Left renal pelvis (tissue), 4 donors: ENCODE measurements around the gene PPP1R12A. TPM values are rescaled to one million over a fixed set of nuclear protein-coding genes. Genes with fewer than 3 reads are reported as not detected.

Source experiments
- DNase-seq, 4 donors: peaks; one replicate each; pipeline ENCODE4 v3.0.0-alpha.2; 2013; ENCODE audit warnings: low read depth in 4 of 4, low spot score in 3 of 4
- polyA plus RNA-seq, 4 donors: library from polyadenylated mRNA; unstranded; fragments of 120-200 nt; gene quantifications; one replicate each; pipeline ENCODE4 v1.2.1, GENCODE V29; 2013; ENCODE audit not compliant: insufficient read length in 4 of 4

Gene PPP1R12A
- polyA plus RNA-seq, 4 donors = 68.2 to 105 (median 99.0) TPM

DNA sequence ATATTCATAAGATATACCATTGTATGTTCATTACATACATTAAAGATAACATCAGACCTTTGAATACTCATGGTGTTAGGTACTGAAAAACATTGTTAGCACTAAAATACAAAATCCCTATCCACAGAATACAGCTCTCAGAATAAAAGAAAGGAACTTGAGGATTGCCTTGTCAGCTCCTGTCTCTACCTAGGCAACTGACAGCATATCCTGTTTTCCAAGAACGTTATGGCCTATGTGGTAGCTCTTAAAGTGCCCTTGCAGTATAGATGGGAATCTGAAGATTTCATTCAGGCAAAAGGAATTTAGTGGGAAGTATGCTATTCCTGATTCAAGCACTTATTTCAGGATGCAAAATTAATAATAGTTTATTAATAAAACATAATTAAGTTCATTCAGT lies 1.8 kb upstream of the PPP1R12A start:
- DNase-seq = no peak

DNA sequence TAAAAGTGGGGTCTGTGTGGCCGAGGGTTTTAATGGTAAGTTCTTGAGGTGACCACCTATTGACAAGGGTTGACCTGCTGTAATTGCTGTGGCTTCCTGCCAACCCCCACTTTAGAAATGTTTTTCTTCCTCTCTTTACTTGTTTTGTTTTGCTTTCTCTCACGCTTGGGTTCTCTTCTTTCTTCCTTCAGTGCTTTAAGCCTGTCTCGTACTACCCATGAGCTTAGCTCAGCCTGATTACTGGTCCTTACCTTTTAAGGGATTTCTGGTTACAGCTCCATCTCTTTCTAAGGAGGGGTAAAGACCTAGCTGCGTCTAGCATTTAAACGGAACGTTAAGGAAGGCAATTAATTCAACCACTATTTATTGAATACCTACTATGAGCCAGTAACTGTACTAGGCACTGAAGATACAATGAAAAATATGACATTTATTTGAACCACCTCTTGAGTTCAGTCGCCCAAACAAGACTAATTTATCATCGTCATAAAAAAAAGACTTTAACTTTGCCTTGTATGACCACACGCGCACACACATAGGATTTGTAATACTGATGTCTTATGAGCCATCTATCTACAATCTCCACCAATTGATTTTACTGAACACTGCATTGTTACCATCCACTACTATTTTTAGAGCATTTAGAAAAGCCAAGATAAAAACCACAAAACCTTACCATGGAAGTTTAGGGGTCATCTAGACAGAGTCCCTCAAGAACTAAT lies 888 bp upstream of the PPP1R12A start:
- peak in 1 of 4 donors; percentile 32 for DNase-seq

DNA sequence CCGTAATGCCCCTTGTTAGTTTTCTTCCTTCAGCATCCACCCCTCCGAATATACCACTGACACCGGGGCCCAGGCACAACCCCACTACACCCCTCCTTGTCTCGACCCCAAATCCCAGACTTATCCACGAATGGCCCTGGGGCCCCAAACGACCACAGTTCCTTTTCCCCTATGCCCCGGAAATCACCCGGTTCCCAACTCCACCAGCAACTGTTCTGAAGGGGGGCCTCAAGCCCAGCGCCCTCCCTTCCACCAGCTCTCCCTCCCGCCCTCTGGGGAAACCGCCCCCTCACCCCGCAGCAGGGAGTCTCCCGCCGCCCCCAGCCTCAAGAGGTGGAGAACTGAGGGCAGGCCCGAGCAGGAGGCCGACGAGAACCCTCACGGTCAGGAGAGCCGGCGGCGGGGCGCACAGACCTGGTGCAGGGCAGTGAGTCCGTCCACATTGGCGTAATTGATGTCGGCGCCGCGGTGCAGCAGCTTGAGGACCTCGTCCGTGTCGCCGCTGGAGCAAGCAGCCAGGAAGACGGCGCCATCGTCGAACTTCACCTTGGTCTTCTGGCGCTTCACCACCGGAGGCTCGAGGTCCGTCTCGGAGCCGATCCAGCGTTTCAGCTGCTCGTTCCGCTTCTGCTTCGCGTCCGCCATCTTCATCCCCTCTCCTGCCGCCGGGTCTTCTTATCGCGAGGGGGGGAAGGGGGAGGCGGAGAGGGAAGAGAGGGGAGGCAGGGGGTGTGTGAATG lies 446 bp downstream of the PPP1R12A start:
- peak; percentile 37 to 54 (median 48) for DNase-seq

DNA sequence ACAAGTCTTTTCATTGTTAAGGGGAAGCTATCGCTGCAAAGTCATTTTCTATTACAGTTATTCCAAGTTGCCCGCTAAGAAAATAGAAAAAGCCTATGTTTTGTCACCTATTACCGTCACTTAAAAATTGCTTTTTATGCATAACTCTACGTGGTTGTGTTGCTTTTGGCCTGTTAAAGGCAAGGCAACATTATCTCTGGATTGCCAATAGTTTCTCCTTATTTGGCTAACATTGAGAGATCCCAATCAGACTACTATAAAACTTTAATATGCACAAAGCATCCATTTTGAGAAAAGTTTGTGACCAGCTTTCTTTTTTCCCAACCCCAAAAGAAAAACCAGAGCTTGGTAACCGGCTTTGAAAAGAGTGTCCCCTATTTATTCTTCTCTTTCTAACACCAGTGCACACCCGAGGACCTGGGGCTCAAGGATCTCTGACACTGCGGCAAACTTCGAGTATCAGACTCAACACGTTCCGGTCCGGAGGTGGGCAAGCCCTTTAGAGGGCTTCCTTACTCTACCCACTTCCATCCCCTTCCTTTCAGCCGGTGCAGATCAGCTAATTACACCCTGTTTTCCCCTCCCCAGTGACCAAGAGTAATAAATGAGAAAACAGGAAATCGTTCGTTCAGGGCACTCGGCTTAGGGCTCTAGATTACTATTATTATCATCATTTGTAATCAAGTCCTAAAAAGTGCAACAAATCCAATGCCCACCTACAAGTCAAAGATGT lies 1.2 kb downstream of the PPP1R12A start:
- DNase-seq = no peak

DNA sequence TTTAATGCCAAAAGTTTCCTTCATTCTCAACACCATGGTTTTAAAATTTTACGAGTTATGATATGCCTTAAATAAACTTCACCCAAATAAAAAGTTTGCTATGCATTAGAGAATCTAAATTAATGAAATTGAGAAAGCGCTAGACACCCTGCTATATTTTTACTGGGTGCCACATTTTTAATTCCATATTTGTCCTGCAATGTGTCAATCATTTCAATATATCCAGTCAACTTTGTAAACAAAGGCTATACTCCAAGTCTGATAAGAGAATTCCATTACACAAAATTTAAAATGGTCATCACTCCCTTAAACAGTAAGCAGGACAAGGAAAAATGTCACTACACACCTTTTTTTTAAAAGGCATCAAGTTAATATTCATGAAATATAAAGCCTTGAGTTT lies 1.9 kb downstream of the PPP1R12A start:
- no peak for DNase-seq

DNA sequence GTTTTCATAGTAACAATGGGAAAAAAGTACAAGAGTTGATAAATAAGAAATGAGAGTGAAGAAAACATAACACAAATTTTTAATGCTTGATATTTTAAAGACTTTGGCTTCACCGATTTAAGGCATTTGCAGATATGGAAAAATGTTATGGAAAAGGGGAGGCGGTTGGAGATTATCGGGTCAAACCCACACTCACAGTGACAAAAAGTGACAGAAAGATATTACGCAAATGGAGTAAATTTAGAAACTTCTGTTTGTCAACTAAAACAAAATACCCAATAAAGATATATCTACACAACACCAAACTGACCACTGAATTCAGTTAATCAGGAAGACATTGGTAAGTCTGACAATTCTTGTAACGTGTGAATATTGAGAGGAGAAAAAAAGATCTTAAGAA lies 2.5 kb downstream of the PPP1R12A start:
- DNase-seq = no peak

DNA sequence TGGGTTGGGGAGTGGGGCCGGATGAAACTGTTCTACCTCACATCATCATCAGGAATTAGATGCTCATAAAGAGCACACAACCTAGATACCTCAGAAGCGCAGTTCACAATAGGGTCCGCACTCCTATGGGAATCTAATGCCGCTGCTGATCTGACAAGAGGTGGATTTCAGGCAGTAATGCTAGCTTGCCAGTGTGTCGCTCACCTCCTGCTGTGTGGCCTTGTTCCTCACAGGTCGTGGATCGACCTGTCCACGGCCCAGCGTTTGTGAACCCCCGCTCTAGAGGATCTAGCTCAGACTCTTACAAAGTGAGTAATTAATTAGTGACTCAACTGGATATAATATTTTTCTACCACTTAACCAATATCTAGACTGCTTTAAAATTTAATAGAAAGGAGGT lies 5.8 kb downstream of the PPP1R12A start:
- no peak for DNase-seq

DNA sequence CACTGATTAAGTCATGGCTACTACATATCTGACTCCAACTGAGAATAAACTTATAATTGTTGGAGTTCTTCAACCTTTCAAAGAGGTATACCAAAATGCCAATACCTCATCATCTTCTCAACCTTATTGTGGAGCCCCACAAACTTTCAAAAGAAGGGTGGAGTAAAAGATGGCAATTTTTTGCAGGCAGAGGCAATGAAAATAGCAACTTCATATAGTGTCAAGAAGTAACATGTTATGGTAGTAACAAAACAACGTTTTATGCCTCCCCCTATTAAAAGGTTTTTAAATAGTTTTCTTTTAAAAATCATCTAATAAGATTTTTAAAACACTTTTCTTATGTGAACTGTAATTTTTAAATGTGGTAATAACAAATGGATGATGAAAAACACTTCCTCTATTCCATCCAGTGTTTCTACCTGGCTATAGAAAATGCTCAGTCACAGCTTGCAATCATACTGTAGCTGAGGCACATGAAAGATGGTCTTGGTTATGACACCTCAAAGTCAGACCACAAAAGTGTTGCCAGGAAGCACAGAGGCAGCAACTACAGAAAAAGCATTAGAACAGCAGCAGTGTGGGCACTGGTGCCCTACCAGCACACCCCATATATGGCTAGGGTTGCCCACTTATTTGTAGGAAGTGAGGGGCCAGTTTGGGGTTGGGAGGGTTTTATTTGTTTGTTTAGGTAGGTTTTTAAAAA lies 7.0 kb downstream of the PPP1R12A start:
- no peak for DNase-seq

DNA sequence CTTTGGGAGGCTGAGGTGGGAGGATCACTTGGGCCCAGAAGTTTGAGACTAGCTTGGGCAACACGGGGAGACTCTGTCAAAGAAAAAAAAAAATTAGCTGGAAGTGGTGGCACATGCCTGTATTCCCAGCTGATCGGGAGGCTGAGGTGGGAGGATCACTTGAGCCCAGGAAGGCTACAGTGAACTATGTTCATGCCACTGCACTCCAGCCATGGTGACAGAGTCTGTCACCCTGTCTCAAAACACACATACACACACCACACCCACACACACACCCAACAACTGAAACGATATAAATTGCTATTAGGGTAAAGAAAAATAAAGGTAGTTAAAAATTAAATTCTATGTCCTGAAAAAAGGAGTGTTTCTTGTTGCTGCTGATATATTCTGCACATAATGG lies 7.9 kb downstream of the PPP1R12A start:
- no peak for DNase-seq

DNA sequence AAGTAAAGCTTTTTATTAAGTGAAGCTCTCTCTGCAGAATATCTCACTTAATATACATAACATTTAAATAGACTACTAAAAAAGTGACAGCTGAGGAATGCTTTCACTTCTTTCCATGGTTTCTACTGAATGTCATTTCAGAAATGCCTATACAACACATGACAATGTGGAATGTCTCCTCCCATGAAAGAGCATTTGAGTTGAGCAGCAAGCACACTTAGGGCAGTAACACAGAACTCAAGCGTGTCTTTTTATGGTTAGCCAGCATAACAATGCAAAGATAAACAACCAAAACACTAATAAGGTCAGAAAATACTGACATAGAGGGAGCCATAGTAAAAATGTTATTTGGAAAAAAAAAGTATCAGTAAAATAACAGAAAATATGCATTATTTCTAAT lies 9.4 kb downstream of the PPP1R12A start:
- no peak for DNase-seq

DNA sequence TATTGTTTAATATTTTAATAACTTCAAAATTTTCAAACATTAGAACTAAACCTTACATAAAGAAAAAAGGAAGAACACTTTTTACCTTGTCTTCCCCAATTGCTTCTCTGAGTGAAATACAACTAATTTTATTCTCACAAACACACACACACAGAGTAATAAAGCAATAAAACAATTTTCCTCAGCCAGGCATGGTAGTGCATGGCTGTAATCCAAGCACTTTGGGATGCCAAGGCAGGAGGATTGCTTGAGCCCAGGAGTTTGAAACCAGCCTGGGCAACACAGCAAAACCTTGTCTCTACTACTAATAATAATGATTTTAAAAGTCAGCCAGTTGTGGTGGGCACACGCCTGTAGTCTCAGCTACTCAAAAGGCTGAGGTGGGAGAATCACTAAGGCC lies 13.1 kb downstream of the PPP1R12A start:
- DNase-seq = no peak

DNA sequence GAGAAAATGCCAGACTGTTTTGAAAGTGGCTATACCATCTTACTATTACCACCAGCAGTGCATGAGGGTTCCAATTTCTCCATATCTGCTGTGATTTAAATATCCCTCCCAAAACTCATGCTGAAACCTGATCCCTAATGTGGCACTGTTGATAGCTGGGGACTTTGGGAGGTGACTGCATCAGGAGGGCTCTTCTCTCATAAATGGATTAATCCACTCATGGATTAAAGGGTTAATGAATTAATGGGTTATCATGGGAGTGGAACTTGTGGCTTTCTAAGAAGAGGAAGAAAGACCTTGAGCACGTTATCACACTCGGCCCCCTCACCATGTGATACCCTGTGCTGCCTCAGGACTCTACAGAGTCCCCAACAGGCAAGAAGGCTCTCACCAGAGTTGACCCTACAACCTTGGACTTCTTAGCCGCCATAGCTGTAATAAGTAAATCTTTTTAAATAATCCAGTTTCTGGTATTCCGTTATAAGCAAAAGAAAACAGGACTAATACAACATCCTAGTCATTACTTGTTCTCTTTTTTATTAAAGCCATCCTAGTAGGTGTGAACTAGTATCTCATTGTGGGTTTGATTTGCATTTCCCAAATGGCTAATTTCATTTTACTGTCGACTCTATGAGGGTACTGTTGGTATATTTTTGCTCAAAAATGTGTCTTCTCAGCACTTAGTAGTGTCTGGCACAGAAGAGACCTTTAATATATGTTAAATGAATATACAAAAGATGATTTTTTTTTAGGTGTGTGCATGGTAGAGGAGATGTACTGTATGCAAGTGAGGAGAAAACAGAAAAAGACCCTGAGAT lies 14.3 kb downstream of the PPP1R12A start:
- DNase-seq = no peak

DNA sequence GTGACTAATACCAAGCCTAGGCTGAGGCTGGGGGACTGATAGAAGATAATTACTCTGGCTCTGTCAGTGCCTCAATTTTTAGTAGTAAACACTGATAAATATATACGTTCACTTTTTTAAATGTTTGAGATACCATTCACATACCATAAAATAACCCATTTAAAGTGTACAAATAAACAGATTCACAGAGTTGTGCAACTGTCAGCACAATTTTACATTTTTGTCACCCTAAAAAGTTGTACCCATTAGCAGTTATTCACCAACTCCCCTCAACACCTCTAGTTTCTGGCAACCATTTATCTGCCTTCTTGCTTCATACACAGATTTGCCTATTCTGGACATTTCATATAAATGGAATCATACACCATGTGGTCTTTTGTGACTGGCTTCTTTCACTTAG lies 15.1 kb downstream of the PPP1R12A start:
- no peak for DNase-seq

DNA sequence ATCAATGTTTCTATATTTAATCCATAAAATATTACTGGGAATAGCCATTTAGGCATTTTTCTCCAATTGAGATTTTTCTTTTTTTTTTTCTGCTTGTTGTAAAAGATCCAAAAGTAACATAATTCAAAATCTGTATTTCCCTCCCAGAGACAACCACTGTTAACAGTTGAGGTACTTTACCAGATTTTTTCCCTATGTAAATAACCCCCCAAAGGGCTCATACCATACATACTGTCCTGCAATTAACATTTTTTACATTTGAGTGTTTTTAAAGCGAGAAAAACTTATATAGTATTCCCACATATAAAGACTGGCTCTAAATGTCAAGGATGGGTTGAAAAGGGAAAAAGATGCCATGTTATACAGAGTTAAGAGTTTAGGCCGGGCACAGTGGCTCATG lies 18.1 kb downstream of the PPP1R12A start:
- no peak for DNase-seq

DNA sequence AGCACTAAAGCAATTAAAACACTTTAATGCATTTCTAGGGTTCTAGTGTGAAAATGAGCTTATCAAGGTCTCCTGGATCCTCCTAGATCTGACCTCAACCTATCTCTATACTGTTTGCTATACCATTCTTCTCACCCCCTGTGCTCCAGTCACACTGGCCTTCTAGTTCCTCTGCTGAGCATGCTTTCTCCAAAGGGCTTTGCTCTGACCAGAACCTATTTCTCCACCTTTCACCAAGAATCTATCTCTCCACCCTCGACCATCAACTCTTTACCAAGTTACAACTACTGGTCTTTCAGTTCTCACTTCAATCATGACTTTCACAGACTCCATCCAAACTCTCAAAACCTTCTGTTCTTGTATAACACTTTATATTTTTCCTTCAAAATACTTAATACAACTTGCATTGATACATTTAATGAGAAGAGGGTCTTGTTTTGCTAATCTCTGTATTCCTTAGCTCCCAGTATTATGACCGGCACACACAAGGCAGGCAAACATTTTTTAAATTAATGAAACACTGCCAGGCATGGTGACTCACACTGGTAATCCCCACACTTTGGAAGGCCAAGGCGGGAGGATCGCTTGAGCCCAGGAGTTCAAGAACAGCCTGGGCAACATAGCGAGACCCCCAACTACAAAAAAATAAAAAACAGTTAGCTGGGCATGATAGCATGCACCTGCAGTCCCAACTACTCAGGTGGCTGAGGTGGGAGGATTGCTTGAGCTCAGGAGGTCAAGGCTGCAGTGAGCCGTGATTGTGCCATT lies 22.8 kb downstream of the PPP1R12A start:
- no peak for DNase-seq

DNA sequence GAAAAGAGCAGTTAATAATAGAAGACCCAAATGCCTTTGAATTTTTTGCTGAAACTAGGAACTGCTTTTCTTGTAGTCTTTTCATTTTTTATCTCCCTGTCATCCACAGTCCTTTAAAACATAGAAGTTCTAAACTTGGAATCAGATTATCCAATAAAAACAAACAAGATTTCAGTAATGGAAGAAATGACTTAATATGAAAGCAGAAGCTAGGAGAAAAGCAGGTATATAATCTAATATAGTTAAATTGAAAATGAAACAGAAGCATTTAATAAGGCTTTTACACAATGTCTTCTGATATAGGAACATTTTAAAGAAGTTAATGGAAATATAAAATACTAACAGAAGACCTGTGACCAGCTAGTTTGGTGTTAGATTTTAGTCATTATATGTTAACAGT lies 26.5 kb downstream of the PPP1R12A start:
- no peak for DNase-seq

DNA sequence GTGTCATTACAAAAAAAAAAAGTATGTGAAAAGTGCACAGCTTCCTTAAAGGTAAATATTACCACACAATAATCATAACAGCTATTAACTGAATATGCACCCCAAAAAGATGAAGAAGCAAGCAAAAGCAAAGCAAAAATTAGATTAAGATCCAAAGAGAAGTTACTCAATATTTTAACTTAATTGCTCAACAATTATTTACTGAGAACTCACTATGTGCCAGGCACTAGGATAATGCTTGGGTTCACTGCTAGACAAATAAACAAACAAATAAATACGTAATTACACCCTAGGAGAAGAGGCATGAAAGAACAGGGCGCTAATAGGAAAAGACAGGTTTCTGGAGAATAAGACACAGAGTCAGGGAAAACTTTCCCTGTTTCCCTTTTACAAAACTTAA lies 33.4 kb downstream of the PPP1R12A start:
- no peak for DNase-seq

DNA sequence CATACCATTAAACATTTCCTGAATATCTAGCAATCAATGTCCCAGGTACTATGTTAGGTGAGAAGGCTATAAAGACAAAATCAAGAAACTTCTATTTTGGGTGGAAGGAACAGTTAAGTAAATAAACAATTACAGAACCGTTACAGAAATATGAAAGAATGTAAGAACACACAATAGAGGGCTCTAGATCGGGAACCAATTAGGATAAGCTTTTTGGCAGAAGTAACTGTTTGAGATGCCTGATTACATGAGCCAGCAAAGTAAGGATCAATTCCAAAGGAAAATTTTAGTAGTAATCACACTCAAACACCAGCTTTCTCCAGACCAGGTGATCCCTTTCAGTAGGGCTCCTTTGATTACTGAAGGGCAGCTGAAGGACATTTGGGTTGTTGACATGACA lies 33.9 kb downstream of the PPP1R12A start:
- no peak for DNase-seq

DNA sequence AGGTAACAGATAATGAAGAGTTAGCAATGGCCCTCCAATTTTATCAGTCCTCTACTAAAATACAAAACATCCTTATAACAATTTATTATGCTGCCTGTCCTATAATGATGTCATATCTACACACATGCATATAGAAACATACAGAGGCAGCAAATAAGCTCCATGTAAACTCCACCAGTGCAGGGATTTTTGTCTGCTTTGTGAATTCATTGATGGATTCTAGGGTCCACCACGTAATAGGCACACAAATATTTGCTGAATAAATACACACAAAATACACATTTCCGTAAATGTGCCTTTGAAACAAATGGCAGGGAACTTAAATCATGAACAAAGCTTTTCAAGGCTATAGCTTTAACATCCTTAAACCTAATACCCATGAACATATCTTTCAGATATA lies 34.7 kb downstream of the PPP1R12A start:
- no peak for DNase-seq

DNA sequence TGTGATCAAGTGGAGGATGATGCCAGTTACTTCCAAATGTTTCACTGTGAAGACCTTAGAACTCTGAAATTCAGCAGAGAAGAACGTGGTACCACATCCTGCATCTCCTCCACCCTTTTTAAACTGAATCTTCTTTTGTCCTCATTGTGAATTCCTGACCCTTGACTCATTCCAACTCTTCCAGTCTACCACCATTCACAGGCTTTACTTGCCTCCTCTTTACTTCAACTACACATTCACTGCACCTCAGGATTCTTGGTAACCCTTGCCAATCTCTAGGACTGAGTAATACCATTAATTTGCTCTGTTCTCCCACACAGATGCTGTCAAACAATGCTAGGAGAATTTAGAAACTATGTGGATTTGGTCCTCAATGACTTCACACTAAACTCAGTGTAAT lies 37.3 kb downstream of the PPP1R12A start:
- DNase-seq = no peak
